B cell (primary cell): ENCODE results near the gene KRR1. TPM values are rescaled to one million over a fixed set of nuclear protein-coding genes. Genes with fewer than 3 reads are reported as not detected.
A peak's percentile ranks its signal among the peaks of the same experiment; 100 is the strongest.

Experiments
- ATAC-seq: fragments of 200-7000 bp; cut with Tn5 transposase; one replicate; pipeline ENCODE4 v1.10.0; 2021; ENCODE audit warnings: low read depth, mild to moderate bottlenecking, moderate number of reproducible peaks, moderate library complexity
- CTCF ChIA-PET: fragments of 350-600 bp; sonication (Branson Sonifier 250); formaldehyde crosslinking; loops from one replicate; lab custom pipeline; 2021; ENCODE audit warnings: antibody characterized with exemption, inconsistent platforms; lab: Charles Lee
- POLR2A ChIA-PET: fragments of 350-600 bp; sonication (Branson Sonifier 250); formaldehyde crosslinking; loops from one replicate; lab custom pipeline; 2021; ENCODE audit warnings: antibody characterized with exemption; lab: Charles Lee
- DNase-seq: peaks from one replicate; pipeline ENCODE4 v3.0.0; 2013
- H2AFZ ChIP-seq: 2 replicates; pipeline ENCODE4 v1.6.1; 2012; ENCODE audit warnings: mild to moderate bottlenecking, low read depth, low read length; ENCODE audit not compliant: insufficient read depth, poor library complexity, severe bottlenecking
- H3K27ac ChIP-seq, 2 donors: 1 replicate in 1 of 2; 2 replicates in 1 of 2; pipeline ENCODE4 v1.5.1; 2012 to 2013; ENCODE audit warnings: low read length in 2 of 2, mild to moderate bottlenecking in 2 of 2, moderate library complexity in 1 of 2
- H3K27me3 ChIP-seq, 4 experiments: fragments of 200-600 bp in 1 of 4; sonication (generic) in 1 of 4; replicated peaks in 1 of 4; 1 replicate in 2 of 4; 2 replicates in 2 of 4; pipeline versions ENCODE4 v1.6.1 to v1.7.0; 2013 to 2016; ENCODE audit warnings: low read length in 3 of 4, mild to moderate bottlenecking in 2 of 4, mixed read lengths in 1 of 4, moderate library complexity in 1 of 4; ENCODE audit not compliant: insufficient read depth in 4 of 4, control insufficient read depth in 3 of 4; ENCODE audit errors: control extremely low read depth in 1 of 4
- H3K36me3 ChIP-seq, 2 experiments: replicated peaks in 1 of 2; 1 replicate in 1 of 2; 2 replicates in 1 of 2; pipeline versions ENCODE4 v1.6.1 to v1.7.1; 2013; ENCODE audit warnings: low read length in 1 of 2; ENCODE audit not compliant: insufficient read depth in 2 of 2, control insufficient read depth in 1 of 2; ENCODE audit errors: control extremely low read depth in 1 of 2, extremely low read depth in 1 of 2
- H3K4me1 ChIP-seq, 2 donors: fragments of 200-600 bp in 1 of 2; sonication (generic) in 1 of 2; 1 replicate in 1 of 2; 2 replicates in 1 of 2; pipeline versions ENCODE4 v1.5.1 to v1.6.1; 2013 to 2017; ENCODE audit warnings: low read length in 2 of 2; ENCODE audit not compliant: control insufficient read depth in 2 of 2, insufficient read depth in 2 of 2
- H3K4me2 ChIP-seq: replicated peaks from 2 replicates; pipeline ENCODE3; 2012; ENCODE audit warnings: mild to moderate bottlenecking, low read depth, low read length; ENCODE audit not compliant: poor library complexity, severe bottlenecking
- H3K4me3 ChIP-seq, 5 experiments: fragments of 200-600 bp in 1 of 5; sonication (generic) in 1 of 5; 1 replicate in 3 of 5; 2 replicates in 2 of 5; pipeline versions ENCODE4 v1.5.1 to v1.7.0; 2011 to 2016; ENCODE audit warnings: low read length in 4 of 5, mild to moderate bottlenecking in 4 of 5, low read depth in 2 of 5, control low read depth in 1 of 5, moderate library complexity in 1 of 5; ENCODE audit not compliant: insufficient read depth in 1 of 5; ENCODE audit errors: control extremely low read depth in 1 of 5, extremely low read depth in 1 of 5
- H3K79me2 ChIP-seq: fragments of 200-600 bp; sonication (generic); one replicate; pipeline ENCODE4 v1.6.0; 2016; ENCODE audit warnings: low read length; ENCODE audit not compliant: control insufficient read depth, insufficient read depth
- H3K9ac ChIP-seq: fragments of 200-600 bp; sonication (generic); 2 replicates; pipeline ENCODE4 v1.6.1; 2017; ENCODE audit warnings: mild to moderate bottlenecking, low read length, moderate library complexity
- H3K9me3 ChIP-seq, 3 donors: one replicate each; pipeline versions ENCODE4 v1.6.1 to v1.7.1; 2013; ENCODE audit warnings: low read length in 2 of 3; ENCODE audit not compliant: control insufficient read depth in 2 of 3, insufficient read depth in 1 of 3; ENCODE audit errors: control extremely low read depth in 1 of 3
- H4K20me1 ChIP-seq: 2 replicates; pipeline ENCODE4 v1.6.0; 2012; ENCODE audit warnings: mild to moderate bottlenecking, low read length; ENCODE audit not compliant: insufficient read depth, control insufficient read depth, poor library complexity, severe bottlenecking
- H3K27ac Mint-ChIP-seq: one replicate; pipeline ENCODE4 v1.8.0; 2021; ENCODE audit warnings: mixed read lengths
- H3K27me3 Mint-ChIP-seq: one replicate; pipeline ENCODE4 v1.8.0; 2021; ENCODE audit warnings: mixed read lengths
- H3K4me1 Mint-ChIP-seq: one replicate; pipeline ENCODE4 v1.8.0; 2021; ENCODE audit warnings: mixed read lengths
- H3K4me3 Mint-ChIP-seq: one replicate; pipeline ENCODE4 v1.8.0; 2021; ENCODE audit warnings: mixed read lengths
- H3K9me3 Mint-ChIP-seq: one replicate; pipeline ENCODE4 v1.8.0; 2022; ENCODE audit warnings: mixed read lengths; ENCODE audit not compliant: insufficient read depth
- EZH2 ChIP-seq: IDR thresholded peaks from 2 replicates; pipeline ENCODE4 v1.6.1; 2012; ENCODE audit warnings: borderline replicate concordance, low read depth, mild to moderate bottlenecking, moderate library complexity, low read length; ENCODE audit not compliant: insufficient read depth, poor library complexity, severe bottlenecking
- WGBS: methylation state at CpG from one replicate; pipeline ENCODE4 v1.1.5; 2013; ENCODE audit warnings: missing lambda C conversion rate; ENCODE audit not compliant: insufficient coverage; 5-methylcytosine and 5-hydroxymethylcytosine counted together
- intact Hi-C: fragments of 100-400 bp; cut with micrococcal nuclease; formaldehyde crosslinking; loops from one replicate; pipeline ENCODE4 v1.10.0; 2022
- polyA plus RNA-seq: library from polyadenylated mRNA; depleted of rRNA; stranded (reverse); fragments of >200 nt; gene quantifications from 2 replicates; pipeline ENCODE4 v1.2.3, GENCODE V29; 2012
- total RNA-seq, 2 donors: library from RNA; stranded (reverse); fragments of 120-200 nt in 1 of 2; gene quantifications; 1 replicate in 1 of 2; 2 replicates in 1 of 2; pipeline versions ENCODE4 v1.2.3 to v1.2.4, GENCODE V29; 2013 to 2022
- TF ChIP-seq, protein P1 (sequence below): fragments of 200-600 bp; IDR thresholded peaks from one replicate; pipeline ENCODE4 v1.8.0; 2022; ENCODE audit warnings: antibody characterized with exemption, mild to moderate bottlenecking

The KRR1 gene
- total and polyA plus RNA-seq, 2 donors (not counting 1 experiment from before 2014, with no cell fraction given): 16.3 to 87.7 TPM

GRCh38 chr12:75481013-75481705, 30.2 kb downstream of the KRR1 start:
- H3K4me3 ChIP-seq: peak overlapping the region; percentile 66 to 98 (median 80)
- peak overlapping the region; percentile 75 to 79 for H3K27ac ChIP-seq
- no peaks in the 10 kb centered on the region for H4K20me1 ChIP-seq
- ATAC-seq (peak; percentile 44), DNase-seq (peak; percentile 74)
- Mint-ChIP-seq H3K9me3 (no peaks in the 10 kb centered on the region), H3K4me3 (peak overlapping the region; percentile 98), H3K27ac (peak overlapping the region; percentile 99), H3K27me3 (no peaks in the 10 kb centered on the region), H3K4me1 (peaks cover 76% of the 10 kb centered on the region)
- peak overlapping the region; percentile 73 for H3K4me2 ChIP-seq
- H3K27me3 ChIP-seq: no peaks in the 10 kb centered on the region
- H3K4me1 ChIP-seq: peaks cover 64 to 67% of the 10 kb centered on the region in 2 donors
- TF ChIP-seq, protein P1, sequence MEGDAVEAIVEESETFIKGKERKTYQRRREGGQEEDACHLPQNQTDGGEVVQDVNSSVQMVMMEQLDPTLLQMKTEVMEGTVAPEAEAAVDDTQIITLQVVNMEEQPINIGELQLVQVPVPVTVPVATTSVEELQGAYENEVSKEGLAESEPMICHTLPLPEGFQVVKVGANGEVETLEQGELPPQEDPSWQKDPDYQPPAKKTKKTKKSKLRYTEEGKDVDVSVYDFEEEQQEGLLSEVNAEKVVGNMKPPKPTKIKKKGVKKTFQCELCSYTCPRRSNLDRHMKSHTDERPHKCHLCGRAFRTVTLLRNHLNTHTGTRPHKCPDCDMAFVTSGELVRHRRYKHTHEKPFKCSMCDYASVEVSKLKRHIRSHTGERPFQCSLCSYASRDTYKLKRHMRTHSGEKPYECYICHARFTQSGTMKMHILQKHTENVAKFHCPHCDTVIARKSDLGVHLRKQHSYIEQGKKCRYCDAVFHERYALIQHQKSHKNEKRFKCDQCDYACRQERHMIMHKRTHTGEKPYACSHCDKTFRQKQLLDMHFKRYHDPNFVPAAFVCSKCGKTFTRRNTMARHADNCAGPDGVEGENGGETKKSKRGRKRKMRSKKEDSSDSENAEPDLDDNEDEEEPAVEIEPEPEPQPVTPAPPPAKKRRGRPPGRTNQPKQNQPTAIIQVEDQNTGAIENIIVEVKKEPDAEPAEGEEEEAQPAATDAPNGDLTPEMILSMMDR: no peak
- TF ChIP-seq EZH2: no peak
- H3K9ac ChIP-seq: peak overlapping the region; percentile 74
- 0% methylated on average over 1 of the region's 5 CpGs for WGBS
- POLR2A ChIA-PET: interaction anchor here (1.0 to 2.5 kb wide), 4 partner anchors 9 to 90 kb away, joined by 3 to 9 read pairs (median 5); partner anchors contain the start of gene GLIPR1L2
- peaks cover 50% of the 10 kb centered on the region for H3K79me2 ChIP-seq
- peak overlapping the region; percentile 49 for H2AFZ ChIP-seq
- CTCF ChIA-PET: interaction anchor here (1.0 to 10.9 kb wide), 9 partner anchors 8 to 147 kb away, joined by 3 to 124 read pairs (median 5); partner anchors contain the start of genes GLIPR1L1 and GLIPR1L2
- peaks cover 2 to 27% of the 10 kb centered on the region in 2 experiments for H3K36me3 ChIP-seq
- no peaks in the 10 kb centered on the region for H3K9me3 ChIP-seq
- intact Hi-C loops: loop anchor here (1.0 to 5.0 kb wide), 6 partner anchors 44 to 1282 kb away; partner anchors contain the start of genes GLIPR1L2 and OSBPL8
